ENCODE measurements around the gene CCT7.

GRCh38 chr2:73281244-73281643 is 47.1 kb downstream of the CCT7 start:
- no peak for TF ChIP-seq CTCF (IDR thresholded peaks at IDR 0.05)
- TF ChIP-seq EZH2 (IDR thresholded peaks at IDR 0.05; ENCODE audit: borderline replicate concordance, insufficient read depth, low read depth, low read length, poor library complexity, severe bottlenecking), result no peak
